Fibroblast of lung (primary cell): ENCODE measurements around the gene F2R. TPM values are rescaled to one million over a fixed set of nuclear protein-coding genes. Genes with fewer than 3 reads are reported as not detected.
A peak's percentile ranks its signal among the peaks of the same experiment; 100 is the strongest.

Experiments used
- DNase-seq, 2 donors: peaks; one replicate each; pipeline versions ENCODE4 v3.0.0 to v3.0.0-alpha.2; 2010; ENCODE audit warnings: low read depth in 2 of 2
- H2AFZ ChIP-seq: 2 replicates; pipeline ENCODE4 v1.5.1; 2012; ENCODE audit warnings: low read length, control low read depth, inconsistent platforms
- H3K27ac ChIP-seq: 2 replicates; pipeline ENCODE4 v1.5.1; 2011; ENCODE audit warnings: low read length, control low read depth; ENCODE audit not compliant: insufficient read depth
- H3K27me3 ChIP-seq: 2 replicates; pipeline ENCODE4 v1.5.1; 2011; ENCODE audit warnings: mild to moderate bottlenecking, low read length; ENCODE audit not compliant: control insufficient read depth, insufficient read depth
- H3K36me3 ChIP-seq: 2 replicates; pipeline ENCODE4 v1.5.1; 2011; ENCODE audit warnings: low read length; ENCODE audit not compliant: control insufficient read depth, insufficient read depth
- H3K4me1 ChIP-seq: 2 replicates; pipeline ENCODE4 v1.5.1; 2011; ENCODE audit warnings: low read length; ENCODE audit not compliant: control insufficient read depth, insufficient read depth; ENCODE audit errors: extremely low read depth
- H3K4me2 ChIP-seq: 2 replicates; pipeline ENCODE4 v1.5.1; 2011; ENCODE audit warnings: low read length, control low read depth; ENCODE audit not compliant: insufficient read depth; ENCODE audit errors: extremely low read depth
- H3K4me3 ChIP-seq, 4 experiments: fragments of 200-600 bp in 1 of 4; sonication (generic) in 1 of 4; replicated peaks in 1 of 4; 2 replicates each; pipeline ENCODE4 v1.5.1; 2011 to 2016; ENCODE audit warnings: low read length in 4 of 4, low read depth in 3 of 4, mild to moderate bottlenecking in 3 of 4, control low read depth in 2 of 4, inconsistent platforms in 1 of 4, mixed read lengths in 1 of 4; ENCODE audit not compliant: insufficient read depth in 1 of 4; ENCODE audit errors: control extremely low read depth in 1 of 4
- H3K79me2 ChIP-seq: 2 replicates; pipeline ENCODE4 v1.5.1; 2012; ENCODE audit warnings: mild to moderate bottlenecking, low read length, inconsistent platforms; ENCODE audit not compliant: control insufficient read depth, insufficient read depth
- H3K9ac ChIP-seq: 2 replicates; pipeline ENCODE4 v1.5.1; 2011; ENCODE audit warnings: mild to moderate bottlenecking, low read length, control low read depth; ENCODE audit not compliant: insufficient read depth
- H3K9me3 ChIP-seq: 2 replicates; pipeline ENCODE4 v1.5.1; 2012; ENCODE audit warnings: low read depth, low read length; ENCODE audit not compliant: control insufficient read depth, insufficient read depth
- H4K20me1 ChIP-seq: 2 replicates; pipeline ENCODE4 v1.5.1; 2011; ENCODE audit warnings: low read length; ENCODE audit not compliant: control insufficient read depth, insufficient read depth; ENCODE audit errors: extremely low read depth
- EZH2 ChIP-seq: IDR thresholded peaks from 2 replicates; pipeline ENCODE4 v1.5.1; 2012; ENCODE audit warnings: low read length, control low read depth, mild to moderate bottlenecking; ENCODE audit errors: missing control alignments
- polyA plus RNA-seq, 2 donors: library from polyadenylated mRNA; depleted of rRNA in 1 of 2; stranded (reverse) in 1 of 2; unstranded in 1 of 2; fragments of >200 nt; gene quantifications; 2 replicates each; pipeline ENCODE4 v1.2.1, GENCODE V29; 2011 to 2012; ENCODE audit warnings: missing spikeins in 1 of 2
- total RNA-seq: library from RNA; depleted of rRNA; stranded (reverse); fragments of >200 nt; gene quantifications from 2 replicates; pipeline ENCODE4 v1.2.1, GENCODE V29; 2014
- TF ChIP-seq, protein P1 (sequence below), 2 donors: IDR thresholded peaks in 1 of 2; conservative IDR thresholded peaks in 1 of 2; 1 replicate in 1 of 2; 2 replicates in 1 of 2; pipeline ENCODE4 v1.5.1; 2011 to 2012; ENCODE audit warnings: low read length in 2 of 2, control low read depth in 1 of 2, inconsistent platforms in 1 of 2, low read depth in 1 of 2, mild to moderate bottlenecking in 1 of 2

The F2R gene
- total and polyA plus RNA-seq, 2 donors (not counting 1 experiment from before 2014, with no cell fraction given): 265 to 797 TPM

GRCh38 chr5:76700571-76700970 lies 15.4 kb upstream of the F2R start:
- Histone ChIP-seq H3K9ac (no peak overlapping the region), H3K27me3 (no peaks in the 10 kb centered on the region), H3K9me3 (no peaks in the 10 kb centered on the region), H3K4me2 (no peak overlapping the region), H3K79me2 (no peaks in the 10 kb centered on the region), H3K27ac (no peak overlapping the region), H4K20me1 (no peaks in the 10 kb centered on the region), H3K4me1 (peaks cover 18% of the 10 kb centered on the region), H3K4me3 (no peak overlapping the region), H2AFZ (no peak overlapping the region), H3K36me3 (no peaks in the 10 kb centered on the region)
- DNase-seq: no peak
- TF ChIP-seq, protein P1, sequence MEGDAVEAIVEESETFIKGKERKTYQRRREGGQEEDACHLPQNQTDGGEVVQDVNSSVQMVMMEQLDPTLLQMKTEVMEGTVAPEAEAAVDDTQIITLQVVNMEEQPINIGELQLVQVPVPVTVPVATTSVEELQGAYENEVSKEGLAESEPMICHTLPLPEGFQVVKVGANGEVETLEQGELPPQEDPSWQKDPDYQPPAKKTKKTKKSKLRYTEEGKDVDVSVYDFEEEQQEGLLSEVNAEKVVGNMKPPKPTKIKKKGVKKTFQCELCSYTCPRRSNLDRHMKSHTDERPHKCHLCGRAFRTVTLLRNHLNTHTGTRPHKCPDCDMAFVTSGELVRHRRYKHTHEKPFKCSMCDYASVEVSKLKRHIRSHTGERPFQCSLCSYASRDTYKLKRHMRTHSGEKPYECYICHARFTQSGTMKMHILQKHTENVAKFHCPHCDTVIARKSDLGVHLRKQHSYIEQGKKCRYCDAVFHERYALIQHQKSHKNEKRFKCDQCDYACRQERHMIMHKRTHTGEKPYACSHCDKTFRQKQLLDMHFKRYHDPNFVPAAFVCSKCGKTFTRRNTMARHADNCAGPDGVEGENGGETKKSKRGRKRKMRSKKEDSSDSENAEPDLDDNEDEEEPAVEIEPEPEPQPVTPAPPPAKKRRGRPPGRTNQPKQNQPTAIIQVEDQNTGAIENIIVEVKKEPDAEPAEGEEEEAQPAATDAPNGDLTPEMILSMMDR (conservative IDR thresholded peaks at IDR 0.05 in 1 of 2, IDR thresholded peaks at IDR 0.05 in 1 of 2; ENCODE audit: low read depth in 1 of 2, low read length in 2 of 2): no peak
- no peak for TF ChIP-seq EZH2

DNA sequence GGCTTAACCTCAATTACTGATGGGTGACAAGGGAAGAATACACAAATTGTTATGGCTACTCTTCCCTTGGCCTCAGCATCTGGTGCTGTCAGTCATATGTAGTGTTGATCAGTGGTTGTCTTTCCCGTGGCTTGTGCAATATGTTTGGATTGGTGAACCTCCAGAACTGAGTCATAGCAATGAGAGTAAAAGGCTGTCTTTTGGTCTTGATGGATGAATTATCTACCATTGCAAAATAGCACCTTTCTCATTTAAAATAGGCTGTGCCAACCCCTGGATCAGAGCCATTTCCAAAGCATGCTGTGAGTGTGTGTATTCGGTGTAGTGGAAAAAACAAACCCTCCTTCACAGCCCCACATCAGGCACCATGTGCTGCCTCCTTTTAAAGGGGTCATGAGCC lies 14.6 kb upstream of the F2R start:
- TF ChIP-seq, protein P1 (conservative IDR thresholded peaks at IDR 0.05 in 1 of 2, IDR thresholded peaks at IDR 0.05 in 1 of 2; ENCODE audit: low read depth in 1 of 2, low read length in 2 of 2): no peak
- TF ChIP-seq EZH2: no peak
- Histone ChIP-seq H2AFZ (no peak overlapping the region), H3K27me3 (no peaks in the 10 kb centered on the region), H3K4me3 (no peak overlapping the region), H3K9ac (no peak overlapping the region), H4K20me1 (no peaks in the 10 kb centered on the region), H3K4me1 (peaks cover 18% of the 10 kb centered on the region), H3K27ac (no peak overlapping the region), H3K36me3 (no peaks in the 10 kb centered on the region), H3K79me2 (no peaks in the 10 kb centered on the region), H3K9me3 (no peaks in the 10 kb centered on the region), H3K4me2 (no peak overlapping the region)
- peak; percentile 86 to 91 for DNase-seq

DNA sequence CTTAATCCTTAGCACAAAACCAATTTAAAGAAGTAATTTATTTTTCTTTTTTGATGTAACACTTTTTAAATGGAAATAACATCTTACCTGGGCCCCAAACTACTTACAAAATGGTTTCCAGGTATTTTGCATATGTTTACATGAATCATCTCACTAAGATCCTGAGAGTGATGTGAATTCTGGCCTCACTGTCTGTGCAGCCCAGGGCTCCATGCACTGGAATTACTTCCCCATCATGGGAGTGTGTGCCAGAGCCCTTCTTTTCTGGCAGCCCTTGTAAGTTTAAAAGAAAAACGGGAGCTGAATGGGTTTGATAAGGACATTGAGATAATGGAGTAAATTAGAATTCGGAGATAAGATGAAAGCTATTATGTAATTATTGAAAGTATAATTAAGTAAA lies 12.2 kb upstream of the F2R start:
- DNase-seq: no peak
- Histone ChIP-seq H3K4me1 (peaks cover 20% of the 10 kb centered on the region), H3K79me2 (no peaks in the 10 kb centered on the region), H3K4me3 (no peak overlapping the region), H3K9me3 (no peaks in the 10 kb centered on the region), H3K9ac (no peak overlapping the region), H3K36me3 (no peaks in the 10 kb centered on the region), H3K4me2 (no peak overlapping the region), H3K27ac (no peak overlapping the region), H4K20me1 (no peaks in the 10 kb centered on the region), H3K27me3 (no peaks in the 10 kb centered on the region), H2AFZ (no peak overlapping the region)
- TF ChIP-seq, protein P1 (conservative IDR thresholded peaks at IDR 0.05 in 1 of 2, IDR thresholded peaks at IDR 0.05 in 1 of 2; ENCODE audit: low read depth in 1 of 2, low read length in 2 of 2): no peak
- TF ChIP-seq EZH2: no peak
